Measurements from ENCODE around the gene ST6GALNAC4.

ST6GALNAC4 gene

GRCh38 chr9:127946728-127947127 lies 29.9 kb upstream of the ST6GALNAC4 start:
- DNase-seq (ENCODE audit: low read depth, low spot score), result no peak

DNA sequence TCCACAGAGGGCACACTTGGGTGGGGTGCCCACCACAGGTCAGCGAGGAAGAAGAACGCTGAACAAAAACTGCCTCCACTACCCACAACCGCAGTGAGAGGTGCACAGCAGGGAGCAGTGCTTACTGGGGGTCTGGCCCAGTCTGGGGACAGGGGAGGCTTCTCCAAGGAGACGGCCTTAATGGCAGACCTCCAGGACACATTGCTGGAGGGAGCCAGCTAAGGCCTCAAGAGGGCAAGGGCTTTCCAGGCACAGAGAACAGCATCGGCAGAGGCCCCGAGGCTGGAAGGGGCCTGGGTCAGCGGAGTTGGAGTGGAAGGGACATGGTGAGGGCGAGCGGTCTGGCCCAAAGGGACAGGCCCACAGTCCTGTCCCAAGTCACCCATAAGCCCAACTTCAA lies 29.1 kb upstream of the ST6GALNAC4 start:
- DNase-seq (ENCODE audit: low read depth, low spot score), result no peak

- no peak for DNase-seq (ENCODE audit: low read depth, low spot score)
Measured at GRCh38 chr9:127945338-127945737, 28.5 kb upstream of the ST6GALNAC4 start.

DNA sequence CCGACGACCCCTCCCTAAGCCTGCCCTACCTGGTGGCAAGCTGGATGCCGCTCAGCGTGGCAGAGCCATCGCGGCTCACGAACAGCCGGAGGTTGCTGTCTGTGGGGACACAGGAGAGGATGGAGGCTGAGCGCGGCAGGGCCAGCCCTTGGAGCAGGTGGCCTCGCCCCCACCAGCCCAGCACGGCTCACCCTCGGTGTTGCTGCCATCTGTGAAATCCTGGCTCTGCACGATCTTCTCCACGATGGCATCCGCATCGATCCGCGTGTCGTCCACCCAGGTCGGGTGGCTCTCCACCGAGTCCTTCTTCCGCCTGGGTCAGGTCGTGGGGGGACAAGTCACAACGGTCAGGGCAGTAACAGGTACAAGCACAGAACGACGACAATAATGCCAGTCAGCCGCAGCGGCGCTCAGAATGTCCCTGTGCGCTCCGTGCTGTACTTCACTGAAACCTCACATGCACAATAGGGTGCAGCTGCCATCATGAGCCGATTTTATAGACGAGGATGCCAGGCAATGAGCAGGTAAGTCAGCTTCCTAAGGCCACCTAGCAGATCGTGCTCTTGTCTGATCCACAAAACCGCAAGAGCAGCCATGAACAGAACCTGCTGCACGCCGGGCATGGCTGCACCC lies 27.9 kb upstream of the ST6GALNAC4 start:
- DNase-seq (ENCODE audit: low read depth, low spot score), result no peak

DNA sequence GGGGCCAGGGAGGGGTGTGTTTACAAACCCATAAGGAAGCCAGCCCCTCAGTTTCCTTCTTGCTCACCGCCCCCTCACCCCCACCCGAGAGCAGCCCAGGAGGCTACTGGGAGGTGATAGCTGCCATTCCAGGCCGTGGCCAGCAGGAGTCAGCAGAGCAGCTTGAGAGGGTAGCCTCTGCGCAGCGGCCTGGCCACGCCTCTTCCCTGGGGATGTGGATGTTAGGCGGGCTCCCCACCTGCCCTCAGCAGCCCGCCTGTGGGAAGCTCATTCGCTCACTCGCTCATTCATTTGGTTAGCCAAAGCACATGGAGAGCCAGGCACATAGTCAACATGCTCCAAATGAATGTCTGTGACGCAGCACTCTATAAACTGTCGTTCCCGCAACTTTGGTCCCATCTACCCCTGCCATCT lies 26.9 kb upstream of the ST6GALNAC4 start:
- no peak for DNase-seq (ENCODE audit: low read depth, low spot score)

DNA sequence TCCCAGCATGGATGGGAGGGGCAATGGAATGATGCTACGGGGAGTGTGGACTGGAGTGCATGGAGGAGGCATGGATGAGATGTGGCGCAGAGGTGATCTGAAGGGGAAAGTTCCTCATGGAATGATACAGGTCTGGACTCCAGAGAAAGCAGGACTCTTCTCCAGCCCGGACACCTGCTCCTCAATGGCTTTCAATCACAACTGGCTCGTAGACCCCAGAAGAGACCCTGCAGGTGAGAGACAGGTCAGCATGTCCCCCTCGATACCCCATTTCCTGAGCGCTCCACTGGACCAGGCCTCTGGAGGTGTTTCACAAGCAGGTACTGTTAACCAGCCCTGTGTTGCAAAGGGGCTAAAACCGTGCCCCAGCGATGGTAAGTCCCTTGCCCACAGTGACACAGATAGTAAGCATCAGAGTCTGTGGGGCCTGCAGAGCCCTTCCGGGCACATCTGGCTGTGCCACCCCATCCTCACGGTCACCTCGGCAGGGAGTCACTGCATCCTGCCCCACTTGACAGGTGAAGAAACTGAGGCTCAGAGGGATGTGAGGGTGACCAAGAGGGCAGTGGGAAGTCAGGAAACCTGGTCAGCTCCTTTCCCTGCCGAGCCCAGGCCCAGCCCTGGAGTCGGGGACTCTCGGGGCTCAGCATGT lies 26.3 kb upstream of the ST6GALNAC4 start:
- DNase-seq (ENCODE audit: low read depth, low spot score), result no peak

- DNase-seq (ENCODE audit: low read depth, low spot score), result no peak
Measured at GRCh38 chr9:127942216-127943010, 25.6 kb upstream of the ST6GALNAC4 start.

- no peak for DNase-seq (ENCODE audit: low read depth, low spot score)
Measured at GRCh38 chr9:127941961-127942215, 25.0 kb upstream of the ST6GALNAC4 start.

DNA sequence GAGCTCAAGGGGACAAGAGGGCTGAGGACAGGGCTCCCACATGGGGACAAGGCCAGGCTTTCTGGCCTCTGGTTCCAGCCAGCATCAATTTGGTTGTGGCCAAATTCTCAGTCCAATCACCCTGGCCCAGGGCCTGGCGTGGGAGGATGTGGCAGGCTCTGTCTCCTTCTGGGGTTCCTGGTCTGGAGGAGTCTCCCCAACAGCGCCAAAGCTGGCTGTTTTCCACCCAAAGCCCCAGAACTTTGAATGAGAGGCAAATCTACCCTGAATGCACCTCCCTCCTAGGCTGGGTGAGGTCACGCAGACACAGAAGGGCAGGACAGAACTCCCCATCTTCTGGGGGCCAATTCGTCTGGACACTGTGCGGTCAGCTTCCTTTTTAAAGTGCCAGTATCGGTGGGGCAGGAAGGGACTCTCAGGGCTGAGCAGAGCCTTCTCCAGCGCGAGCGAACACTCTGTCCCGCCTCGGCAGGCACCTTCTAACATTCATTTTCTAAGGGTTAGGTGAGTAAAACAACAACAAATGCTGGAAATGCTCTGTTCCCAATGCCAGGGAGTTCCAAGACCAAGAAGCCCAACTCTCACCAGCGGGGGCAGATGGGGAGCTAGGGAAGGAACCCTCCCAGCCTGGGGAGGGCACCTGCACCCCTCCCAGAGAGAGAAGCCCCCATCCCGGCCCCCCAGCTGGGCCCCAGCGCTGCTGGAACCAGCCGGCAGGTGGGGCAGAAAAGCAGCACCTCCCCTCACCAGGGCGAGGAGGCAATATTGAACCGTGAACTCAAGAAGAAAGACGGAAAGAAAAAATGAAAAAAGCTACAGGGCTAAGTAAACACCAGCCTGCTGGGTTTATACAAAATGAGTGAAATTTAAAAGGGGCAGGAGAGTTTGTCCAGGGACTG lies 24.5 kb upstream of the ST6GALNAC4 start:
- DNase-seq (ENCODE audit: low read depth, low spot score), result no peak

- no peak for DNase-seq (ENCODE audit: low read depth, low spot score)
Measured at GRCh38 chr9:127940593-127940992, 23.8 kb upstream of the ST6GALNAC4 start.

- DNase-seq (ENCODE audit: low read depth, low spot score), result no peak
Measured at GRCh38 chr9:127938298-127938690, 21.5 kb upstream of the ST6GALNAC4 start.

DNA sequence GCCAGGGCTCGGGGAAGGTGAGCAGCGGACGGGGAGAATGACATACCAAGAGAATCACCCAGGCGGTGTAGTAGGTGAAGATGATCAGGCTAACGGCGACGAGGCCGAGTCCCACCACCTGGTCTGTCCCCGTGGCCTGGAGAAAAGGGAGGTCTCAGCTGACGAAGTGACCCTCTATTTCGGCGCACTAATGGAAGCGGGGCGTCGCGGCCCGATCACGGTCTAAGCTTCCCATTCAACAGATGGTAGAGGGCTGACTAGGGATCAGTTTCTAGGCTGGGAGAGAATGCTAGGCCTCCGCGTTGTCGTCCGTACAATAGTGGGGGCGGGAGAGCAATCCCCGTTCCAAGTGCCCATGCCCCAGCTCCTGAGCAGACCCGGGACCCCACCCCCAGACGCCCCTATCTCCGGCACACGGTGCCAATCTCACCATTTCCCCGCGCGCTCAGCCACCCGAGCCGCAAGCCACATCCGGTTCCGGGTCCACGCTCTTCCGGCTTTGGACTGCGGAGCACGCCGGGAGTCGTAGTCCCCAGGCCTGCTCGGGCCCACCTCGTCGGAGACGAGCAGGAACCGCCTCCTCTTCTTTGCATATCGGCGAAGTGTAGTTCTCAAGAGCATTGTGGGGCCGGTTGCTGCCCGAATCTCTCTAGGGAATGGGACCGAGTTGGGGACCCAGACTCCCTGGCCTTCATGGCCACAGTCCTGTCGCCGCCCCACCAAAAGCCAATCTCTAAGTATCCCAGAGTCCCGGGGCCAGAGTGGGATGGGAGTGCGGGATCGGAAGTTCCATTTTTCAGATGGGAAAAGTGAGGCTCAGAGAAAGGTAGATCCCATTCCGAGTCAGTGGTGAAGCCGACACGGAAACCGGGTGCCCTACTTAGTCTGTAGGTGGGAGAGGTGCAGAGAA lies 20.8 kb upstream of the ST6GALNAC4 start, which contains the start of gene DPM2:
TSS of gene DPM2 (minus strand) at position 467 of the 910 bp plus-strand sequence. CDS start at position 433, 34 bp downstream.
- DNase-seq (ENCODE audit: low read depth, low spot score), result peak; percentile 68

DNA sequence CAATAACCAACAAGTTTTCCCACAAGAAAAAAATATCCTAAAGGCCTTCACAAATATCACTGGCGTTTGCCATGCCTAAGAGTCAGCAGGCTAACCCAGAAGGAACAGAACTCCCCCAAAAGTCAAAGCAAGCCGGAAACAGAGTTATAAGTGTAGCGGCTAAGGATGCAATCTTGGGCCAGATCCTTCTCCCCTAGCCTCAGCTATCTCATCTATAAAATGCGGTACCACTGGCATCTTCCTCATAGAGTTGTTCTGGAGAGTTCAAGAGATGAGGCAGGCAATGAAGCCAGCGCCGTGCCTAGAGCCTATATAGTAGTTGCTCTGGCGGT lies 20.2 kb upstream of the ST6GALNAC4 start:
- DNase-seq (ENCODE audit: low read depth, low spot score), result no peak

GRCh38 chr9:127936347-127936852 lies 19.6 kb upstream of the ST6GALNAC4 start:
- DNase-seq (ENCODE audit: low read depth, low spot score), result no peak

GRCh38 chr9:127935765-127936221 lies 19.0 kb upstream of the ST6GALNAC4 start:
- no peak for DNase-seq (ENCODE audit: low read depth, low spot score)

- DNase-seq (ENCODE audit: low read depth, low spot score), result no peak
Measured at GRCh38 chr9:127934986-127935385, 18.1 kb upstream of the ST6GALNAC4 start.

- no peak for DNase-seq (ENCODE audit: low read depth, low spot score)
Measured at GRCh38 chr9:127934248-127934647, 17.4 kb upstream of the ST6GALNAC4 start.

DNA sequence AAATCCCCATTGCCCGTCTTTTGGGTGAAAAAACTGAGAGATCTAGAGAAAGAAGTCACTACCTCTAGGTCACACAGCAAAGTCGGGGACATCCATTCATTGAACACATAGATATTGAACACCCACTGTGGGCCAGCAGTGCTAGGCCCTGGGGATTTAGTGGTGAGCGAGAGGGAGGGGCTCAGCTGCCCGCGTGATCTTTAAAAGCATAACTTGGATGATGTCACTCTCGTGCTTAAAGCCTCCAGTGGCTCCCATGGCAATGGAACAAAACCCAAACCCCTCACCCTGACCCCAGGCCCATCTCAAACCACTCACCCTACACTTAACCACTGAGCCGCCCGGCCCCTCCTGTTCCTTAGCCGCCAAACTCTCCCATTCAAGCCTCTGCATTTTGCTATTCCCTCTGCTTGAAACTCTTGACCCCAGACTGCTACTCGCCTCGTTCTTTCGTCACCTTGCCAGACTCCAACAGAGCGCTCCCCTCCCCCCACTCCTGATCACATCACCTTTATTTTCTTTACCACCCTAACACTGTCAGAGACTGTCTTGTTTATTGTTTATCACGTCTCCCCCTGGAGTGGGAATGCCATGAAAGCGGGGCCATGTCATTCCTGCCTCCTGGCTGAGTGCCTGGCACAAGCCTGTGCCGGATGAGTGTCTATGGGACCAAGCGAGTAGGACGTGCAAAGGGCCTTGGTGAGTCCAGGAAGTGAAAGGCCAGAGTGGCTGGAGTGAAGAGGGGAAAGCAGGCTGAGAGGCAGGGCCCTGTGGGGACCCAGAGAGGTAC lies 14.4 kb upstream of the ST6GALNAC4 start:
- DNase-seq (ENCODE audit: low read depth, low spot score), result peak; percentile 50

- DNase-seq (ENCODE audit: low read depth, low spot score), result peak; percentile 68
Measured at GRCh38 chr9:127930231-127931091, 13.6 kb upstream of the ST6GALNAC4 start, which contains the start of gene PIP5KL1. Gene PIP5KL1, minus strand, starts transcription at chr9:127930777. Its CDS starts 25 bp downstream, at chr9:127930752.
